Pons (tissue), 1 donor: ENCODE results near the gene ADARB2.

ENCODE experiments used
- DNase-seq: peaks from one replicate; pipeline ENCODE4 v3.0.0-alpha.2; 2016; ENCODE audit warnings: low spot score

ADARB2 gene

DNA sequence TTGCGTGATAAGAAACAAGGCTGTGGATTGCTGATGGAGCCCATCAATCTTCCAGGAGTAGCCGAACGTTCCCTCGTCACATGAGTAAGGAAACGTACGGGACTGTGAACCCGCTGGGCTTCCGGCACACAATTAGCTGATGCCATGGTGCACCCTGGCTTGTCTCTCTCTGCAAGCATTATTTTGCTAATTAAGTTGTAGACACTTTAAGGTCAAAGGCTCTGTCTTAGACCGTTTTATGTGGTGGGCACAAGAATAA, 50.9 kb downstream of the ADARB2 start:
- no peak for DNase-seq

DNA sequence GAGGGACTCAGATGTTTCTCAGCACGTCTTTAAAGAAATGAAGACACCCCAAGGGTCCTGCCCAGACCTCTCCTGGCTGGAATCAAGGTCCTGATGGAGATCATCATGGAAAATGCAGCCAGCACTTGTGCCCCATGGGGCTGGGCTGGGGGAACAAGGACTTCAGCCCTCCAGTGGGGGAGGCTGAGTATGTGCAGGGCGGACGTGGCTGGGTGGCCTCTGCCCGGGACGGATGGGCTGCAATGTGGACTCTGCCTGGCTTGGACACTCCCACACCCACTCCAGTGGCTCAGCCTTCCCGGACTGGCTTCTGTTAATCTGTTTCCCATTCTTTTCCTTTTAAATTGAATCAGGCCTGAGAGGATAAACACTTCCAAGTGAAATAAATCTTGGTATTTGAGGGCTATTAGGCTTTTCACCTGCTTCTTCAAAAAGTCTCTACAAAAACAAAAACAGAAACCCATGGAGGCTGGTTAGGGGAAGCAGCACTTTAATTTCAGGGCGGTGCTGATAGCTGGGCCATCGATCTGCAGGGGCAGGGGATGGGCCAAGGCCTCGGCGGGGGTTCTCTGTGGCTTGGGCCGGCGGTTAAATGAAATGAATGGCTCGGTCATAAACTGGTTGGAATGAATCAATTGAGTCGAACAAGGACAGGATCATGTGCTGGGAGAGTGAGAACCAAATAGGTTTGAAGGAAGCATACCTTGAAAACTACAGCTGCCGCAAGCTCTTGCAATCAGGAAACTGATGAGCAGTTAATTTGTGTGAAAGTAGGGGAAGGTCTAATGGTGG, 51.4 kb downstream of the ADARB2 start:
- DNase-seq: no peak

DNA sequence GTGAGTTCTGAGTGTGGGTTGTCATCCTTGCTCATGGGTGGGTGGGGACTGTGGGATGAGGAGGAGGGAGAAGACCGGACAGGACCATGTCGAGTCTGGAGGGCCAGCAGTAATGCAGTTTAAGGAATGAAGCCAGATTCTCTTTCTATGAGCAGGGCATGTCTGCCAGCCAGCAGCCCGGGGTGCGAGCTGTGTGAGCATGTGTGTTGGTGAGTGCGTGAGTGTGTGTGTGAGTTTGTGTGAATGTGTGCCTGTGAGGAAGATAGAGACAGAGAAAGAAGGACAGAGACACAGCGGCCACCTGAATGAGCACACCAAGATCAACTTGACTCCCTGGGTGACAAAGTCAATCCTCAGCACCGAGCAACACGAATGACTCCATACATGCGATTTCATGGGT, 52.3 kb downstream of the ADARB2 start:
- DNase-seq: no peak

DNA sequence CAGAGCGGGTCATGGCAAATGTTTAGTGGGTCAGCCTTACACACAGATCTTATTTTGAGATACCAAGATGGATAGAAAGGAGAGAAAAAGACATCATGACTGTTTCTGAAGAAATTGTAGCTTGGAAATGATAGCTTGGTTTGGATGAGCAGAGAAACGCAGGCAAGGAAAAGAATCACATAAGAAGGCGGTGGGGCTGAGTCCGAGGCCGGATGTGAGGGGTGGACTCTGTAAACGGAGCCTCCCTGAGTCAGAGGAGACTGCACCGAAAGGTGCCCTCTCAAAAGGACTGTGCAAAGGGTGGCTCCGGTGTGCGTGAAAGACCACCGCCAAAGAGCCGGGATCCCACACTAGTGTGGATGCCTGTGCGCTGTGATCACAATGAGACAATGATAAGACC, 53.7 kb downstream of the ADARB2 start:
- DNase-seq: no peak

DNA sequence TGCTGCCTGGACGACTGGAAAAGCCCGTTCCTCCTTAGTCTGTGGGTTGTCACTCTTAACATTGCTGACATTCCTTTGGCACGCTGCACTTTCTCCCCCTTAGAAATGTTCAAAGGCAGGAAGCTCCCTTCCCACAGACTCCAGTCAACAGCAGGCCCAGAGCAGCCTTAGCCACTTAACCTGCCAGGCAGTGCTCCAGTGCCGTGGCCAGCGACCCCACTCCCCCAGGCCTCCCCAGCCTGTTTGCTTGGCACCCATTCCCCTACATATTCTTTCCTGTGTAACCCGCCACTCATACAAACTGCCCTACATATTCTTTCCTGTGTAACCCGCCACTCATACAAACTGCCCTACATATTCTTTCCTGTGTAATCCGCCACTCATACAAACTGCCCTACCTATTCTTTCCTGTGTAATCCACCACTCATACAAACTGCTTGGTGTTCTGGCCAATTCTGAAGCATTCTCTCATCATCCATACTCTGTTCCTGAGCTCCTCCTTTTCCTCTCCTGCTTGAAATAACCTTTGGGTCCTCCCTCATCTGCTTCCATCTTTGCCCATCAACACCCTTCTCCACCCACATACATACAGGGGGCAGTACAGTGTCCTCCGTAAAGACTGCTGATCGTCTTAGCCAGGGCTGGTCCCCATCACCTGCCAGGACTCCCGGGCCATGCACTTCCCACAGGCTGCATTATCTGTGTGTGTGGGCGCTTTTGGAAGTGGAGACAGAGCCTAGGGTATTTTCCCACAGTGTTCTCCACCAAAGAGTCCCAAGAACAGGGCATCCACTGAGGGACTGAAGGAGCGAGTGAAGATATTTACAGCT, 57.3 kb downstream of the ADARB2 start:
- no peak for DNase-seq

DNA sequence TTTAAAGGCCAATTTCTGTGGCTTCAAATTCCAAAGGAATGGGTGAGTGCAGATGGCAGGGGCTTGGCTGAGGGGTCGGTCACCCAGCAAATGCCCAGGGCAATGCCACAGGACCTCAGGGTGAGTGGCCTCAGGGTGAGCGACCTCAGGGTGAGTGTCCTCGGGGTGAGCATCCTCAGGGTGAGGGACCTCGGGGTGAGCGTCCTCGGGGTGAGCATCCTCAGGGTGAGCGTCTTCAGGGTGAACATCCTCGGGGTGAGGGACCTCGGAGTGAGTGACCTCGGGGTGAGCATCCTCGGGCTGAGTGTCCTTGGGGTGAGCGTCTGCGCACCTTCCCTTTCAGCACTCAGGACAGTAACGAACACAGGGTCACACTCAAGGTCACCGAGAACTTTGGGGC, 59.2 kb downstream of the ADARB2 start:
- DNase-seq: no peak

DNA sequence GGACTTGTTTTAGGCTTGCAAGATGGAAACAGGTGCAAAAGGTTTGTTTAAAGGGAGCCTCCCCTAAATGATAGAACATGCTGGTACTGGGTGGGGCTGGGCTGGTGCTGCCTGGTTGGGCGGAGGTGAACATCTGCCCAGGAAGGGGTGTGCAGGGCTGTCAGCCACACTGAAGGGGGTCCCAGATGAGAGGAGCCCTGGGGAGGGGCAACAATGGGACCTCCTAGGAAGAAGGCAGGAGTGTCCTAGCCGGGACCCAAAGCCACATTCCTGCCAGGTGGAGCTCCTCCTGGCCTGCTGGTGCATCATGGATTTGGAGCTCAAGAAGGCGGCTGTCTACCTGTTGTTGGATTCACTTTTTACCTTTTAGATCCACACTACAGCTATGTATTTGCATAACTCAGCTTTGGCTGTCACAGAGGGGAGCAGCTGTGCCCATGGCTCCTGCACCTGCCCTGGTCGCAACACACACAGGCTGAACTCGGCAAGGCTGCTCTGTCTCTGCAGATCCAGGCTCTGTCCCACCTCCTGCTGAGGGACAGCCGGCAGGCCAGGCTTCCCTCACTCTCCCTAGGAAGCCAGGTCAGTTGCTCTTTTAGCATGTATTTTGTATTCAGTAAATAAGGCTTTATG, 59.9 kb downstream of the ADARB2 start:
- DNase-seq: no peak

DNA sequence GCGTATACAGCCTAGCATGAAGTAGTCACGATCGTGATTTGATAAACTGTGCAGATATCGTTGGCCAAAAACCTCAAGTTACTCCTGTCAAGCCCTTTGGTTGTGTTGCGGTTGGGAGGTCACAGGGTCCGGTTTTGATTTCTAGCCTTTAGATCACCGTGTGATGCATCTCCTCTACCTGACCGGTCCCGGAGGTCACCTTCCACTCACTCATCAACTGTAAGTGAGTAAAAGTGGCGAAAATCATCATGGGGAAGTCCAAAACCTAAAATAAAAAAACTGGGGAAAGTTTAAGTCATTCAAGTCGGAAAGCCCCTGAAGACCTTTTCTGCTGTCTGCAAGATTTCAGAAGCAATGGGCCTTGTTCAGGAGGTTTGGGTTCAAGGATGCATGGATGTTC, 62.8 kb downstream of the ADARB2 start:
- DNase-seq: no peak

DNA sequence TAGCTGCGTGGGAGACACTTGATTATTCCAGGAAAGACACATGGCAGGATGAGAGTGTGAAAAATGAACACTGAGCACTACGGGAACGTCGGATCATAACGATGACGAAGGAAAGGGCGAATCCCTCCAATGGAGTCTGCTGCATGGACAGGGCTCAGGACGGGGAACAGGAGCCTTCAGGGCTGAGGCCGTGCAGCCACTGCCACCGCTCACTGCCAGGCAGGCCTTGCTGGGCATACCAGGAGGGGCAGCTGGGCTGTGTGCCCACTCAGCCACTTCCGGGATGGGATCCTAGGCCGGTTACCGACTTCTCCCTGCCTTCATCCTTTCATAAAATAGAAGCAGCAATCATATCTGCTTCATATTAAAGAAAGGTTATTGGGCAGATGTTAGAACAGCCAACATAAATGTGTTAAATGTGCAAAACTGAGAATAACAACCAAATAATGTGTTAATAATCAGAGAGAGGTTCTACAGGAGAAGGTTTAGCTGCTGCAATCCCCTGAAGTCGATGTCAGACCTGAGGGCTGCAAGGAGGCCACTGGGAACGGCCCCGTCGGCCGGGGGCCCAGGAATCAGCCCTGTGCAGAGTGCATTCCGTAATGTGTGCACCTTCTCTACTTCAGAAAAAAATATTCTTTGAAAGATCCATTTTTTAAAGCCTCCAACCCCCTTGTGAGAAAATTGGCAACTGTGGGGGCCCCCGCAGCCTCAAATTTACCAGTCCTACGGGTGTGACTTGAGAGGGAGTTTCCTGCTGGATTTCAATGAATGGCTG, 63.6 kb downstream of the ADARB2 start:
- DNase-seq: no peak

DNA sequence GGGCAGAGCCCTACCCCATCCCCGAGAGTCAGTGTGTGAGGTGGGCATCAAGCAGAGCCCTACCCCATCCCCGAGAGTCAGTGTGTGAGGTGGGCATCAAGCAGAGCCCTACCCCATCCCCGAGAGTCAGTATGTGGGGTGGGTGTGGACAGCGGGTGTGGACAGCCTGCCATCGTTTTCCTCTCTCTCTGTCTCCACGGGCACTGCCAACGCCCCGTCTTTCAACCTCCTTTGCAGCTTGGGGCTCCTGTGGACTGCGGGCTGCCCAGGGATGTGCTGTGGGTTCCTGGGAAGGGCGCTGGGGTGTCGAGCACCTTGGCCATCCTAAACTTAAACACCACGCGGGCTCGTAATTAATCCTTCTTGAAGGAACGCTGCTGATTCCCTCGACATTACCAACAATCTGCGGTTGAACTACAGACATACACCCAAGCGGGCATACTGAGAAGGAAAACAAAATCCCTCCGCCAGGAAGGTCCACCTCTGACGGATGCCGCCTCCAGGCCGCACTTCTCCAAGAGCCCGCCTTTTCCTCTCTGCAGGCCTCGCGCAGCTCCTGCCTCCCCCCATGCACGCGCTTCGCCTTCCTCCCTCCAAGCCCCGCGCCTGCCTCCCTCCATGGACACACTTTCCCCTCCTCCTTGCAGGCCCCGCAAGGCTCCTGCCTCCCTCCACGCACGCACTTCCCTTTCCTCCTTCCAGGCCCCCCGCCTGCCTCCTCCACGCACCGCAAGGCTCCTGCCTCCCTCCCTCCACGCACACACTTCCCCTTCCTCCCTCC, 65.1 kb downstream of the ADARB2 start:
- no peak for DNase-seq

DNA sequence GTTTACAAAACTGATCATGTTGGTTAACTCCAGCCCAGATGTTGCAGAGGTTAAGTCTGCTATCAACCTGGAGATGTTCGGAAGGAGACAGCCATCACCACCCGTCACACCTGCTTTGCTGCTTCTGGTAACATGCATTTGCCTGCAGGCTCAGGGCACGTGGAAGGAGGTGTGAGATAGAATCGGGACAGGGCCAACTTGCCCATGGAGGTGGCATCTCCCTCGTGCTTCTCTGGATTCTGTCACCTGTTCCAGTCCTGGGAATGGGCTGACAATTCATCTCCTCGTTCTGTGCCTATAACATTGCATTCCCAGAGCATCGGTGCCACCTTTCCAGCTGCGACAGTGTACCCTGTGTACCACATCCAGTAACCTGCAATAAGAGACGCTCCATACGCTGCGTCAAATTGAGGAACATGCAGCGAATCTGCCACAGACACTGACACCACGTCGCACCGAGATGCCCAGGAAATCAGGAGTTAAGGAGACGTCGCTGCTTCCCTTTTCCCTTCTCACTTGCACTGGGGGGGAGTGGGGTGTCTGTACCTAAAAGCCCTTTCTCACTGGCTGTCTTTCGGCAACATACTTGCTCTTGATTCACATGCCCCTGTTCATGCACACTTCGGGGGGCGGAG, 65.8 kb downstream of the ADARB2 start:
- no peak for DNase-seq

DNA sequence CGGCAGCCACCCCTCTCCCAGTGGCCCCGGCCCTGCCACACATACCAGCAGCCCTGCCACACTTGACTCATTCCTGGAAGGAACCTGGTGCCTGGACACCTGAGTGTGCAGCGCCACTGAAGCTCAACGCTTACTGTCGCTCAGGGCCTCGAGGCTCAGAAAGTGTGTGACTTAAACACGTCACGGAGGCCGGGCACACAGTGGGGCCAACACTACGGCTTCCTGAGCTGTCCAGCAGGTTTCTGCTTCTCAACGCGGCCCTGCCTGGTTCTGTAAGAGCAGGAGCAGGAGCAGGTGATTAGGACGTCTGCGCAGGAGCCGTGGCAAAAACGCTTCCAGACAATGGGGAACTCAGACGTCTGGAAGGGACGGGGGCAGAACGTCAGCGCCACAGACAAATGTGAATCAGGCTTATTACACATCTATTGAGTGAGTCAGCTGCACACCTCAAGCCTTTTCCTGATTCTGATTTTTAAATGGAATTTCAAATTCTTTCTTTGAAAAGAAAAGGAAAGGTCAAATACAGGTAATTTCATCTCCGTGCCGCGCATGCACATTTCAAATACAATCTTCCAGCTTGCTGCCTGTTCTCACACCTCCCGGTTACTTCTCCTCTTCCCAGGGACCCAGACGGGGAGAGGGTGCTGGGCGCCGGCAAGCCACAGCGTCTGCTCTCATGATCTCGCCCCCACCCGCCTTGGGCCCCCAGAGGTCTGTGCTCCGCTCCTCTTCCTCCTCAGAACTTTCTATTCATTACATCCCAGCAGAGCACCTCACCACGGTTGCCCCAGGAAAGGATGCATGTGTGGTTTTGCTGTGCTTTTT, 66.6 kb downstream of the ADARB2 start:
- no peak for DNase-seq

DNA sequence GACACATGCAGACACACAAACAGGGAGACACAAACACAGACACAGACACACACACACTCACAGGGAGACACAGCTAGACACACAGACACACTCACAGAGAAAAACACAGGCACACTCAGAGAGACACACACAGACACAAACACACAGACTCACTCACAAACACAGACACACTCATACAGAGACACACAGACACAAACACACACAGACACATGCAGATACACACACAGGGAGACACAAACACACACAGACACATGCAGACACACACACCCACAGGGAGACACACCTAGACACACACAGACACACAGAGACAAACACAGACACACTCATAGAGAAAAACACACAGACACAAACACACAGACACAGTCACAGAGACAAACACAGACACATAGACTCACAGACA, 67.9 kb downstream of the ADARB2 start:
- no peak for DNase-seq

DNA sequence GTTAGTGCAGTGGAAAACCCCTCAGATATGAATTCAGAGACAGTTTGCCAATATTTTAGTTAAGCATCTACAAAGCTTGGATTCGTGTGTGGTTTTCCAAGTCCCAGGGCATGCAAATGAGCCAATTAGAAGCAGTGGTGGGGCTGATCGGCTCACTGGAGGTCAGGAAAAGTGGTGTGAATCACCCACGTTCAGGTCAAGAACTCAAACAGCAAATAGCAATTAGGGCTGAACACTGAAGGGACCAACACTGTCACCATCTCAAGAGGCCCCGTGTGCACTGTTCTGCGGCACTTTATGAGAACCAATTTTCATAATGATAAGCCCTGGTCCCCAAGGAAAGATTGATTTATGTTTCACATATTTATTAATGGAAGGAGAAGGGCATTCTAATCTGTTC, 68.9 kb downstream of the ADARB2 start:
- DNase-seq: no peak

DNA sequence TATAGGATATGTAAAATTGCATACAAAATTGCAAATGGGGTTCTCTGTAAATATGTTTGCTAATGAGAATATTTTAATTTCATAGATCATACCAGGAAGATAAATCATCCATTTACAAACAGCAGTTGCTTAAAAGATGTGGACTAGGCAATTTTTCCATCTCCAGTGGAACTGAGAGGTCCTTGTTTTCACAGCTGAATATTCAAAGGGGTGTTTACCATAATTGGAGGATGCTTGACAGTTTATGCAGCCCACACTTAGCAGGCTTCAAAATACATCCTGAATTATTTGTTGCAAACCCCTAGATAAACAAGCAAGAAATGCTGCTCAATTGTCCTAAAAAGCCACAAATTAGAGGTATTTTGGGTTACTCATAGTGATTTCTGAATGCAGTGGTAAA, 69.9 kb downstream of the ADARB2 start:
- DNase-seq: peak; percentile 42

DNA sequence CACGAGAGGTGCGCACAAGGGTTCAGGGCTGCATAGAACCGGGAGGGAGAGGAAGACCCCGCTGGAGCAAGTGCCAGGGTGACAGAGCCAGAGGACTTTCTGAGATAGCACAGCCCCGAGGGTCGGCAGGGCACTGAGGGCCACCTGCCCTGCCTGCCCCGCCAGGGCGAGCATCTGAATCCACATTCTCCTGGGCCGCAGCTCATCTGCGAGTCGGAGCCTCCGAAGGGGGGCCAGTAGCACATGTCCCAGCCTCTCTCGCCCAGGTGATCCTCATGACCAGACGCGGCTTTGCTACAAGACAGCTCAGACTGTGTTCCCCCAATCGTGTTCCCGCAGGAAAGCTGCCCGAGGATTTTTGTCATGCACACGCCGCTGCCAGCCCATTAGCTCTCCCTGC, 71.2 kb downstream of the ADARB2 start:
- no peak for DNase-seq

DNA sequence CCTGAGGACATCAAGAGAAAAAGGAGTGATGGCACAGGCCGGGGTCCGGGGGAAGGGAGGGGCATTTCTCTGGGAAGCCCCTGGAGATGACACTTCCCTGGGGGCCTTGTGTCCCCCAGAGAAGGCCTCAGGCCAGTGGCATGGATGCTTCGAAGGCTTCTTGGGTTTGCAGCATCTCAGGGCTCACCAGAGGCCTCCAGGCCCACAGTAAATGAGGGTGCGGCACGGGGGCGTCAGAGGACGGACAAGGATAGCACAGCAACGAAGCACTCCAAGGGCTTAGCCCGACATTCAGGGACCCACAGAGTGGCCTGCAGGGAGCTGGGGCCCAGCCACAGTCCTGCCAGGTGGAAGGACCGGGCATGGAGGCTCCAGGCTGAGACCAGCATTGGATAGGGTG, 71.6 kb downstream of the ADARB2 start:
- DNase-seq: no peak

DNA sequence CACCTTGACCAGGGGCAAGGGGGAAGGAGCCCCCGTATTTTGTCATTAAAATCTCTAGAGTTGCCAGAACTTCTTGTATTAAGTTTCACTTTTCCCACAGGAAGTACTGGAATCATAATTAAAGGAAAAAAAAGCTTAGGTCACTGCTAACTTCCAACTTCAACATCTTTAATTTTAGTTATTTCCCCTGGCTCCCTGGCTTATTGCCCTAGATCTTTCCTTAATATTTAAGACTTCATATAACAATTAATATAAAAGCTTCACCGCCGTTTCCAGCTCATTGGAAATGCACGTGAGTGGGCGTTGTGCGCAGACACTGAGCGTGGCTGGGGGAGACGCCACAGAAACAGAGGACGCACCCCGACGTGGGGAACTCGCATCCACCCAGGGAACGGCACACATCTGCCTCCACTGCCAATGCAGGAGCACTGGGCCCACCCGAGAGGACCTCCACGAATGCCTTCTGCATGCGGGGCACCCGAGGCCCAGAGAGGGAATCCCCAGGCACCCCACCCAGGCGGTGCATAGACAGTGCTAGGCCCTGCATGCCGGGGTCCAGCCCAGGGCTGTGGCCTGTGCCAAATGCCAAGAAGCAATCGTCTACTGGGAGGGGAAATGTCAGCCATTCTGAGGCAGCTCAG, 72.2 kb downstream of the ADARB2 start:
- no peak for DNase-seq

DNA sequence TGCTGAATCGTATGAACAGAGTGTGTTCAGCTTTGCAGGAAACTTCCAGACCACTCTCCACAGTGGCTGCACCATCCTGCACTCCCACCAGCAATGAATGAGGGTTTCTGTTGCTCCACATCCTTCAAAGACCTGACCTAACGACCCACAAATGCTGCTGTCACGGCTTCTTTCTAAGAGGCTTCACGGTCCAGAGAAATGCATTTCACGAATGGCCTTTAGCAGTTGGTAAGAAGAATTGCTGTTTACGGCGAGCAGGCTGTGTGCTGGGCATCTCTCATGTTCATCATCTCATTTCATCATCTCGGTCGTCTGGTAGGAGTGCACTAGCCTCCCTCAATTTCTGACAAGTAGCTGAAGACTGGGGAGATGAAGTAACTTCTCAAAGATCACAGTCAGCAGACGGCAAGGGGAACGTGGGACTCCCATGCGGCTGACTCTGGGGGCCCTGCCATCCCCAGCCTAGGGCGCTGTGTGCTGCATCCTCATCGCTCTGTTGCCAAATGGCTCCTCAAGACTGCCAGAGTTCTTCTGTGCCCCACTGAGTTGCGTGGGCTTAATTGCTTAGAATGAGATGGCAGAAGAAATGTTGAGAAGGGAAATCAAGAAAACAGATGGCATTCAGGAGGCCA, 72.9 kb downstream of the ADARB2 start:
- no peak for DNase-seq
